ENCODE measurements around the gene CCDC149. TPM values are rescaled to one million over a fixed set of nuclear protein-coding genes. Genes with fewer than 3 reads are reported as not detected.

CCDC149 gene
- polyA plus RNA-seq, 1 experiment = 13.9 TPM

DNA sequence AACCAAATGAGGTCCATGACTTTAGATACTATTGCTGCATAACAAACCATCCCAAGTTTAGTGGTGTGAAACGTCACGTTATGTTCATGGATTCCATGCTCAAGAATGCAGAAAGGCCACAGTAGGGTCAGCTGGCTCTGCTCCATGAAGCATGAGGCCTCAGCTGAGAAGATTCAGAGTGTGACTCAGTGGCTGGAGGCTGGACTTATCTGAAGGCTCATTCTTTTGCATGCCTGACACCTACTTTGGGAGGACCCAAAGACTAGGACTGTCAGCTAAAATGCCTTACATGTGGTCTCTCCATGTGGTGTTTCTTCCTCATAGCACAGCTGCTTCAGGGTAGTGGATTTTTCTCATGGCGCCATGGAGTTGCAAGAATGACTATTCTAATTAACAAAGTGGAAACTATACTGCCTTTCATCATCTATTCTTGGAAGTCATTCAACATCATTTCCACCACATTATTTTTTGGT lies 11.5 kb upstream of the CCDC149 start:
- TF ChIP-seq, protein P1, sequence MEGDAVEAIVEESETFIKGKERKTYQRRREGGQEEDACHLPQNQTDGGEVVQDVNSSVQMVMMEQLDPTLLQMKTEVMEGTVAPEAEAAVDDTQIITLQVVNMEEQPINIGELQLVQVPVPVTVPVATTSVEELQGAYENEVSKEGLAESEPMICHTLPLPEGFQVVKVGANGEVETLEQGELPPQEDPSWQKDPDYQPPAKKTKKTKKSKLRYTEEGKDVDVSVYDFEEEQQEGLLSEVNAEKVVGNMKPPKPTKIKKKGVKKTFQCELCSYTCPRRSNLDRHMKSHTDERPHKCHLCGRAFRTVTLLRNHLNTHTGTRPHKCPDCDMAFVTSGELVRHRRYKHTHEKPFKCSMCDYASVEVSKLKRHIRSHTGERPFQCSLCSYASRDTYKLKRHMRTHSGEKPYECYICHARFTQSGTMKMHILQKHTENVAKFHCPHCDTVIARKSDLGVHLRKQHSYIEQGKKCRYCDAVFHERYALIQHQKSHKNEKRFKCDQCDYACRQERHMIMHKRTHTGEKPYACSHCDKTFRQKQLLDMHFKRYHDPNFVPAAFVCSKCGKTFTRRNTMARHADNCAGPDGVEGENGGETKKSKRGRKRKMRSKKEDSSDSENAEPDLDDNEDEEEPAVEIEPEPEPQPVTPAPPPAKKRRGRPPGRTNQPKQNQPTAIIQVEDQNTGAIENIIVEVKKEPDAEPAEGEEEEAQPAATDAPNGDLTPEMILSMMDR (IDR thresholded peaks at IDR 0.05; ENCODE audit: low read depth, low read length) = no peak
- CTCF ChIA-PET = interaction anchor here (0.6 to 2.2 kb wide), 4 partner anchors 56 to 1556 kb away, joined by 3 to 5 read pairs (median 4); partner anchors contain the start of gene ZCCHC4

DNA sequence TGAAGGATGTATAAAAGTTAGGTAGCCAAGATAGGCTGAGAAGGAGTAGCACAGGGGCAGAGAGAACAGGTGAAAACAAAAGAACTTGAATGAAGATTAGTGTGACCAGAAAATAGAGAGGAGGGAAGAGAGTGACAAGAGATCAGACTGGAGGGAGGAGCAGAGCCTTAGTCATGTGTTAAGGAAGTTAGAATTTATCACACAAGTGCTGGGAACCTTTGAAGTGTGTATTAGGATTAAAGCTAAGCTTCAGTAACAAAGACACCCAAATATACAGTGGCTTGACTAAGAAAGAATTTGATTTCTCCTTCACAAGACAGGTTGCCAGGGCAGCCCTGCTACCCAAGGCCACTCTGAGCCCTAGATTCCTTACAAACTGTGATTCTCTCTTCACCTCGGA lies 10.7 kb upstream of the CCDC149 start:
- Histone ChIP-seq H3K9me3 (ENCODE audit: control insufficient read depth, insufficient read depth, low read length) (peaks cover 7% of the 10 kb centered on the region; the same call in 1 of the 2 replicates), H3K27me3 (ENCODE audit: control insufficient read depth, insufficient read depth, low read length) (peaks cover 5% of the 10 kb centered on the region), H3K27ac (ENCODE audit: low read depth, low read length) (no peak overlapping the region), H3K4me3 (ENCODE audit: low read depth, low read length) (no peak overlapping the region)
- DNase-seq (ENCODE audit: low read depth, low spot score) = no peak
- CTCF ChIA-PET = interaction anchor here (0.6 to 2.2 kb wide), 2 partner anchors 57 to 682 kb away, joined by 4 to 5 read pairs; no protein-coding TSS in a partner anchor
- POLR2A ChIA-PET = no interaction called here
- TF ChIP-seq, protein P1 (IDR thresholded peaks at IDR 0.05; ENCODE audit: low read depth, low read length) = no peak

More for the DNA sequence above, 11.5 kb upstream of the CCDC149 start:
- Histone ChIP-seq H3K4me3 (ENCODE audit: low read depth, low read length) (no peak overlapping the region), H3K9me3 (ENCODE audit: control insufficient read depth, insufficient read depth, low read length) (peaks cover 7% of the 10 kb centered on the region; the same call in 1 of the 2 replicates), H3K27me3 (ENCODE audit: control insufficient read depth, insufficient read depth, low read length) (peaks cover 8% of the 10 kb centered on the region), H3K27ac (ENCODE audit: low read depth, low read length) (no peak overlapping the region)
- peak; percentile 82 for DNase-seq (ENCODE audit: low read depth, low spot score)
- POLR2A ChIA-PET = interaction anchor here (0.7 kb wide), 1 partner anchor 1193 kb away, joined by 3 read pairs; no protein-coding TSS in a partner anchor

DNA sequence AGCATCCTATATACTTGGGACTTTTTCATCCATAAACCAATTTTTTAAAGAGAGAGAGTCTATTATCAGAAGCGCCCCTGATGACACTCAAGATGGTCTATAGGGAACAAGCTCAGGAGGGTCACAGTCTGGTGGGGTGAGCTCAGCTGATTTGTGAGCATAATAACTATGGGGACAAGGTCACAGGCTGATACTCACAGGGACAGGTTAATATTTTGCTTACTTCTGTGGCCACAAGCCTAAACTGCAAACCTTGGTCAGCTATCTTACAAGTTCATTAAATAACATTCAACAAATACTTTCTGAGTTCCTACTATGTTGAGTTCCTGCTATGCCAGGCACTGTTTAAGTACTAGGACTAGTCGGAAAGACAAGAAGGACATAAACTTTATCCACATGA lies 10.2 kb upstream of the CCDC149 start:
- TF ChIP-seq, protein P1 (IDR thresholded peaks at IDR 0.05; ENCODE audit: low read depth, low read length) = no peak
- H3K4me3 ChIP-seq (ENCODE audit: low read depth, low read length) = no peak overlapping the region
- H3K27me3 ChIP-seq (ENCODE audit: control insufficient read depth, insufficient read depth, low read length) = peaks cover 4% of the 10 kb centered on the region
- ChIA-PET CTCF (interaction anchor here (0.6 kb wide), 1 partner anchor 72 kb away, joined by 4 read pairs; no protein-coding TSS in a partner anchor), POLR2A (no interaction called here)
- no peak for DNase-seq (ENCODE audit: low read depth, low spot score)
- no peak overlapping the region for H3K27ac ChIP-seq (ENCODE audit: low read depth, low read length)
- H3K9me3 ChIP-seq (ENCODE audit: control insufficient read depth, insufficient read depth, low read length) = peaks cover 7% of the 10 kb centered on the region; the same call in 1 of the 2 replicates

DNA sequence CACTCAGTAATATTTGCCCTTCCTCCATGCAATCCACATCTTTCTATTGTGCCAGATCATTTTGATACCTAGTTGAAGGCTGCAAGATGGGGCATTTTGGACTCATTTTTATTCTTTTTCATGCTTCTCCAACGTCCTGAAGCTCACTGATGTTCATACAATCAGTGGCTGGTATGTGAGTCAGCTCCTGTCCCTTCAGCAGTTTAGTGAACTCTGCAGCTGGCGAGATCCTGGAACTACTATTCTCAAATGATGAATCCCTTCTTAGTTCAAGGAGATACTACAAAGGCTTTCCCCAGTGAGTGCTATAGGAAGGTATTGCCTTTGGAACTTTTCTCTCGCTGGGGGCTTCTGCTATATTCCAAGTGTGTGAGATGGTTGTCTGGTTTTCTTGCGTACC lies 9.6 kb upstream of the CCDC149 start:
- ChIA-PET CTCF (interaction anchor here (0.6 kb wide), 1 partner anchor 71 kb away, joined by 4 read pairs; no protein-coding TSS in a partner anchor), POLR2A (no interaction called here)
- Histone ChIP-seq H3K27ac (ENCODE audit: low read depth, low read length) (no peak overlapping the region), H3K27me3 (ENCODE audit: control insufficient read depth, insufficient read depth, low read length) (peaks cover 4% of the 10 kb centered on the region), H3K4me3 (ENCODE audit: low read depth, low read length) (no peak overlapping the region), H3K9me3 (ENCODE audit: control insufficient read depth, insufficient read depth, low read length) (peaks cover 7% of the 10 kb centered on the region)
- no peak for DNase-seq (ENCODE audit: low read depth, low spot score)
- TF ChIP-seq, protein P1 (IDR thresholded peaks at IDR 0.05; ENCODE audit: low read depth, low read length) = no peak

DNA sequence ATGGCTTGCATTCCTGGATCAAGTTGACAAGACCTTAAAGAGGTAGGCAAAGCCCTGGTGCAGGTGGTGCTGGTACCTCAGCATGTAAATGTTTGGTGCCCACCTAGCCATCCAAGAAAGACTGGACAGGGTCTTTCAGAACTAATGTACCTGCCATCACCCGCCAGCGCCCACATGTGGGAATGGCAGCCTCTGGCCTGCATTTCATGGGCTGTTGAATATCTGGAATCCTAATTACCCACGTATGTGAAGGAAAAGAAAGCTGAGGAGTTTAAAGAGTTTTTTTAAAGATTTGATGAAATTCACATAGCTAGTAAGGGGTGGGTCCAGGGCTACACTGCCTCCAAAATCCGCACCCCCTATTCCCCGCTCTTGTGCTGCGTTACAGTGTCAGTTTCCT lies 8.6 kb upstream of the CCDC149 start:
- POLR2A ChIA-PET = no interaction called here
- no peak overlapping the region for H3K27ac ChIP-seq (ENCODE audit: low read depth, low read length)
- no peak for DNase-seq (ENCODE audit: low read depth, low spot score)
- TF ChIP-seq, protein P1 (IDR thresholded peaks at IDR 0.05; ENCODE audit: low read depth, low read length) = no peak
- H3K4me3 ChIP-seq (ENCODE audit: low read depth, low read length) = no peak overlapping the region
- CTCF ChIA-PET = no interaction called here
- peaks cover 10% of the 10 kb centered on the region for H3K9me3 ChIP-seq (ENCODE audit: control insufficient read depth, insufficient read depth, low read length)
- peaks cover 4% of the 10 kb centered on the region for H3K27me3 ChIP-seq (ENCODE audit: control insufficient read depth, insufficient read depth, low read length)
